Activated naive CD4-positive, alpha-beta T cell treated with anti-CD3 and anti-CD28 coated beads, Interleukin-2, amount 50 U/mL, for 72 hours (primary cell): ENCODE measurements around the gene OTULINL. TPM values are rescaled to one million over a fixed set of nuclear protein-coding genes. Genes with fewer than 3 reads are reported as not detected.

Source experiments
- ATAC-seq, 2 donors: fragments of 150-1000 bp; cut with Tn5 transposase; 2 replicates each; pipeline ENCODE4 v1.10.0; 2021; ENCODE audit warnings: mild to moderate bottlenecking in 2 of 2, moderate library complexity in 2 of 2
- DNase-seq, 2 donors: peaks; one replicate each; pipeline ENCODE4 v3.0.0; 2021 to 2022; ENCODE audit warnings: low spot score in 2 of 2
- H3K27ac Mint-ChIP-seq, 2 donors: one replicate each; pipeline ENCODE4 v1.8.0; 2022; ENCODE audit warnings: mild to moderate bottlenecking in 2 of 2, mixed read lengths in 2 of 2
- H3K36me3 Mint-ChIP-seq, 2 donors: one replicate each; pipeline ENCODE4 v1.8.0; 2022; ENCODE audit warnings: mixed read lengths in 2 of 2
- H3K9me3 Mint-ChIP-seq, 2 donors: one replicate each; pipeline ENCODE4 v1.8.0; 2022; ENCODE audit warnings: mixed read lengths in 2 of 2
- total RNA-seq, 2 donors: library from RNA; stranded (reverse); gene quantifications; one replicate each; pipeline ENCODE4 v1.2.3, GENCODE V29; 2022

The OTULINL gene
- total RNA-seq, 2 donors from 2014 or later = 10.3 to 16.5 TPM

DNA sequence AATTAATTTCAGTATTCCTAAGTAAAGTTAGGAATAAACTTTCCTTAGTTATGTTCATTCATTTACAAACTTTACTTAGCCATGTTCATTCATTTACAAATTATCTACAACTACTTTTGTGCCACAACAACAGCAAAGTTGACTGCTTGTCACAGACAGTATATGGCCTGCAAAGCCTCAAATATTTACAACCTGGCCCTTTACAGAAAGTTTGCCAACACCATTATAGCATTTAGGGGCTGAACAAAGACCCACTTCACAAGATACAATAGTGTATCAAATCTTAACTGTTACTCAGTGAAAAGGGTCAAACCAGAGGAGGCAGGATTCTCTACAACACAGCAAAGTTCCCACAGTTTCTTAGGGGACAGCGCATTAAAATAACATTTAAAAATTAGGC is 9.7 kb upstream of the OTULINL start:
- no peak overlapping the region for H3K27ac Mint-ChIP-seq
- H3K36me3 Mint-ChIP-seq = no peaks in the 10 kb centered on the region
- DNase-seq (no peak), ATAC-seq (no peak)
- peaks cover 0 to 9% of the 10 kb centered on the region in 2 donors for H3K9me3 Mint-ChIP-seq

GRCh38 chr5:14572385-14572784 is 9.2 kb upstream of the OTULINL start:
- ATAC-seq = no peak
- H3K36me3 Mint-ChIP-seq = no peaks in the 10 kb centered on the region
- peaks cover 0 to 5% of the 10 kb centered on the region in 2 donors for H3K9me3 Mint-ChIP-seq
- no peak overlapping the region for H3K27ac Mint-ChIP-seq
- DNase-seq = no peak

GRCh38 chr5:14572836-14573235 is 8.8 kb upstream of the OTULINL start:
- Mint-ChIP-seq H3K27ac (no peak overlapping the region), H3K36me3 (no peaks in the 10 kb centered on the region), H3K9me3 (peaks cover 0 to 5% of the 10 kb centered on the region in 2 donors)
- no peak for ATAC-seq
- DNase-seq = no peak

- Mint-ChIP-seq H3K27ac (no peak overlapping the region), H3K36me3 (no peaks in the 10 kb centered on the region), H3K9me3 (peaks cover 0 to 10% of the 10 kb centered on the region in 2 donors)
- no peak for DNase-seq
- no peak for ATAC-seq
Measured at GRCh38 chr5:14574096-14574495, 7.5 kb upstream of the OTULINL start.

DNA sequence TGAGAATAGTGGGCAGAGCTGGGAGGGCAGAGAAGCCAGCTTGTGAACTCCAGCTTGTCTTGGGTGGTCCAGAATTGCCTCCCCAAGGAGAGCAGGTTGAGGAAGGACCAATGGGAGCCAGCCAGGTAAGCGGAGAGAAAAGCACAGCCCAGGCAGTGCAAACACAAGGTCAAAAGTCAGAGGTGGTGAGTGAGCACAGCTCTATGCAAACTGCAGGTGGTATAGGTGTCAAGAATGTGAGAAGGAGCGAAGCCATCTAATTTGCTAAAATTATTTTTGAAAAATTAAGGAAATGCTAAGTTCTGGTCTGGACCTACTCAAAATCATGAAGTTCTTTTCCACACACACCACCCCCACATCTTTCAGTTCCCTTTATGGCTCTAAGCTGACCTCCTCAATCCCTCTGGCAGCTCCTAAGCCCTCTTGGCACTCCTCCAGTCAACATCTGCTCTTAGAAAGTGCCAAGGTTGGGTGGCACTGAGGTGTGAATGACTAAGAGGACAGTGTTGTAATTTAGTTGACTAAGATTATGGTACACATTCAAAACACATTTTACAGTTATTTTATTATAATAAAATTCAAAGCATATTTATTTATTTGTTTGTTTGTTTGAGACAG is 6.6 kb upstream of the OTULINL start:
- ATAC-seq (no peak), DNase-seq (no peak)
- Mint-ChIP-seq H3K36me3 (no peaks in the 10 kb centered on the region), H3K27ac (no peak overlapping the region), H3K9me3 (peaks cover 0 to 5% of the 10 kb centered on the region in 2 donors)

GRCh38 chr5:14576206-14576605 is 5.4 kb upstream of the OTULINL start:
- DNase-seq = no peak
- Mint-ChIP-seq H3K36me3 (peaks cover 0 to 6% of the 10 kb centered on the region in 2 donors), H3K9me3 (peaks cover 0 to 5% of the 10 kb centered on the region in 2 donors), H3K27ac (no peak overlapping the region)
- ATAC-seq = no peak

DNA sequence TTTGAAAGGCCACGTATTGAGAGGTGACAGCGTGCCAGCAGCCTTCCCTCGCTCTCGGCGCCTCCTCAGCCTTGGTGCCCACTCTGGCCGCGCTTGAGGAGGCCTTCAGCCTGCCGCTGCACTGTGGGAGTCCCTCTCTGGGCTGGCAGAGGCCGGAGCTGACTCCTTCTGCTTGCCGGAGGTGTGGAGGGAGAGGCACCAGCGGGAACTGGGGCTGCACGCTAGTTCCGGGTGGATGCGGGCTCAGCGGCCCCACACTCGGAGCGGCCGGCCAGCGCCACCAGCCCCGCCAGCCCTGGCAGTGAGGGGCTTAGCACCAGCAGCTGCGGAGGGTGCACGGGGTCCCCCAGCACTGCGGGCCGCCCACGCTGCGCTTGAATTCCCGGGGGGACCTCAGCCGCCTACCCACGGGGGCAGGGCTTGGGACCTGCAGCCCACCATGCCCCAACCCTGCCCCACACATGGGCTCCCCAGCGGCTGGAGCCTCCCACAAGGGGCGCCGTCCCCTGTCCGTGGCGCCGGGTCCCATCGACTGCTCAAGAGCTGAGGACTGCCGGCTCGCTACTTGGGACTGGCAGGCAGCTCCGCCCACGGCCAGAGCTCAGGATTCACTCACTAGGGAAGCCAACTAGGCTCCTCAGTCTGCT is 4.4 kb upstream of the OTULINL start:
- H3K36me3 Mint-ChIP-seq = peaks cover 0 to 6% of the 10 kb centered on the region in 2 donors
- no peak for ATAC-seq
- DNase-seq = no peak
- H3K9me3 Mint-ChIP-seq = peaks cover 0 to 5% of the 10 kb centered on the region in 2 donors
- no peak overlapping the region for H3K27ac Mint-ChIP-seq

DNA sequence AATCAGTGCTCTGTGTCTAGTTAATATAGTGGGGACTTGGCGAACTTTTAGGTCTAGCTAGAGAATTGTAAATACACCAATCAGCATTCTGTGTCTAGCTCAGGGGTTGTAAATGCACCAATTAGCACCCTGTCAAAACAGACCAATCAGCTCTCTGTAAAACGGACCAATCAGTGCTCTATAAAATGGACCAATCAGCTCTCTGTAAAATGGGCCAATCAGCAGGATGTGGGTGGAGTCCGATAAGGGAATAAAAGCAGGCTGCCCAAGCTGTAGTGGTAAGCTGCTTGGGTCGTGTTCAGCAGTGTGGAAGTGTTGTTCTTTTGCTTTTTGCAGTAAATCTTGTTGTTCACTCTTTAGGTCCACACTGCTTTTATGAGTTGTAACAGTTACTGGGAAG is 3.6 kb upstream of the OTULINL start:
- ATAC-seq (no peak), DNase-seq (no peak)
- H3K27ac Mint-ChIP-seq = no peak overlapping the region
- H3K9me3 Mint-ChIP-seq = peaks cover 0 to 5% of the 10 kb centered on the region in 2 donors
- H3K36me3 Mint-ChIP-seq = peaks cover 0 to 6% of the 10 kb centered on the region in 2 donors

GRCh38 chr5:14579246-14579645 is 2.3 kb upstream of the OTULINL start:
- DNase-seq (no peak), ATAC-seq (no peak)
- peaks cover 0 to 5% of the 10 kb centered on the region in 2 donors for H3K9me3 Mint-ChIP-seq
- peaks cover 0 to 6% of the 10 kb centered on the region in 2 donors for H3K36me3 Mint-ChIP-seq
- no peak overlapping the region for H3K27ac Mint-ChIP-seq

DNA sequence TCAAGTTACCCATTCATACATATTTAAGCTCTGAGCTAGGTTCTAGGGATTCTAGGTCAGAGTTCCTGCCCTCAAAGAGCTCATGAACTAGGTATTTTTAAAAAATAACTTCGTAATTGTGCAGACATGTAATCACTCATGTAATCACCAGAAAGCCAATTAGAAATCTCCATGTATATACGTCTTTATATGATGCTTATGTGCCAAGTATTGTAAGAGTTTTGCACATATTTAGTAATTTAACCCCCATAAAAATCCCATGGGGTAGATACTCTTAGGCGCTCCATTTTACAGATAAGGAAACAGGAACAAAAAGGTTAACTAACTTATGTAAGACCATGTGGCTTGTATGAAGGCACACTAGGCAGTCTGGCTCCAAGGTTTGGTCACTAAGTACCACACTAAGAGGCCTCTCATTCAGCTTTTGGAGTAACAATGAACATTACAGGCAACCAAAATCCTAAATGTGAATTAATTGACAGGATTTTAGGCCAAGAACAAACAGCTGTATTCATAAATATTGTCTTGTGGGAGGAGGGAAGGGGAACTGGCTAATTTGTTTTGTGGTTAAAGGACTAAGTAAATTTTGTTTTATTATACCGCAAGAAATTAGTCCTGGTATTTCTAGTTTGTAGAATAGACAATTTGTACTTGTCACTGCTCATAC is 1.7 kb upstream of the OTULINL start:
- Mint-ChIP-seq H3K9me3 (peaks cover 0 to 5% of the 10 kb centered on the region in 2 donors), H3K27ac (no peak overlapping the region), H3K36me3 (peaks cover 0 to 6% of the 10 kb centered on the region in 2 donors)
- DNase-seq = no peak
- no peak for ATAC-seq

GRCh38 chr5:14580398-14581034 is 1.1 kb upstream of the OTULINL start:
- ATAC-seq = no peak

DNA sequence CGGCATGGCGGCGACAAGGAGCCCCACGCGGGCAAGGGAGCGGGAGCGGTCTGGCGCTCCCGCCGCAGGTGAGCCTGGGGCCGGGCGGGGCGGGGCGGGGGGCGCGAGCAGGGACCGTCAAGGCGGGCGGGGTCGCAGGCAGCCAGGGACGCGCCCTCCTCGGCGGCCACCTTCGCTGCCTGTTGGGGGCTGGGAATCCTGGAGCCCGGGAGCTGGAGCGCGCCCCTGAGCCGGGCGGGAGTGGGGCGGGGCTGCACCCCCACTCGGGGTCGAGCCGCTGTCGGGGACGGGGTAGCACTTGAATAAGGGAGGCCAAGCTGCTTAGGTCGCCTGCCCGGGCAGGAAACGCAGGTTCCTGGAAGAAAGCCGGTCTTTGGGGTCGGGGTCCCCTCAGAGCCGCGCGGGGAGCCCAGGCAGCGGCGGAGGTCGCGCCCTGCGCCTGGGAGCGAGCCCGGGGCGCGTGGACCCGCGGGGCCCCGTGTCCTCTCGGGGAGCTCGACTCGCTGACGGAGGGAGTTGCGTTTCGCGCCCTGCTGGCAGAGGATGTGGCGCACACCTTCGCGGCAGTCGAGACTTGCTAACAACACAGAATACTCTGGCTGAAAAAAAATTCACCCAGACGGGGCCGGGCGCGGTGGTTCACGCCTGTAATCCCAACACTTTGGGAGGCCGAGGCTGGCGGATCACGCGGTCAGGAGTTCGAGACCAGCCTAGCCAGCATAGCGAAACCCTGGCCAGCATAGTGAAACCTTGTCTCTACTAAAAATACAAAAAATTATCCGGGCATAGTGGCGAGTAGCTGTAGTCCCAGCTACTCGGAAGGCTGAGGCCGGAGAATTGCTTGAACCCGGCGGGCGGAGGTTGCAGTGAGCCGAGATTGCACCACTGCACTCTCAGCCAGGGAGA is 552 bp downstream of the OTULINL start:
- H3K36me3 Mint-ChIP-seq = peaks cover 0 to 6% of the 10 kb centered on the region in 2 donors
- ATAC-seq (peak; percentile 79 to 81), DNase-seq (peak; percentile 77 to 79)
- peaks cover 0 to 5% of the 10 kb centered on the region in 2 donors for H3K9me3 Mint-ChIP-seq
- H3K27ac Mint-ChIP-seq = peak overlapping the region in 1 of 2 donors; percentile 48

More at GRCh38 chr5:14580398-14581034, 1.1 kb upstream of the OTULINL start:
- no peak overlapping the region for H3K27ac Mint-ChIP-seq
- peaks cover 0 to 5% of the 10 kb centered on the region in 2 donors for H3K9me3 Mint-ChIP-seq
- no peak for DNase-seq
- H3K36me3 Mint-ChIP-seq = peaks cover 0 to 6% of the 10 kb centered on the region in 2 donors

DNA sequence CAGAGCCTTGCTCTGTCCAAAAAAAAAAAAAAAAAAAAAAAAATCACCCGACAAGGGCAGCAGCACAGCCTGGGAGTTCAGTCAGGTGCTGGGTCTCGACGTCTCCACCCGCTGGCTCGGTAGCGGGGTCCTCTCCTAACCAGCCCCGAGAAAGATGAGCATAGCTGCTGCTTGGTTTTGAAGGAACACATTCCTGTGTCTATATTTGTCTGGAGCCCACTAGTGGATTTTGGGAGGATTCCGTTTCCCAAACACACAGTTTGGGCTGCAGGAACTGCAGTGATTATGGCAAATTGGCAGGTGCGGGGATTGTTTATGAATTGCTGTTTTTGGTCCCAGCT is 1.2 kb downstream of the OTULINL start:
- Mint-ChIP-seq H3K9me3 (peaks cover 0 to 5% of the 10 kb centered on the region in 2 donors), H3K36me3 (peaks cover 0 to 6% of the 10 kb centered on the region in 2 donors), H3K27ac (peak overlapping the region in 1 of 2 donors; percentile 48)
- DNase-seq (no peak), ATAC-seq (no peak)

GRCh38 chr5:14584848-14585247 is 3.3 kb downstream of the OTULINL start:
- H3K36me3 Mint-ChIP-seq = peaks cover 0 to 6% of the 10 kb centered on the region in 2 donors
- ATAC-seq = no peak
- H3K9me3 Mint-ChIP-seq = peaks cover 0 to 5% of the 10 kb centered on the region in 2 donors
- DNase-seq = no peak
- no peak overlapping the region for H3K27ac Mint-ChIP-seq

DNA sequence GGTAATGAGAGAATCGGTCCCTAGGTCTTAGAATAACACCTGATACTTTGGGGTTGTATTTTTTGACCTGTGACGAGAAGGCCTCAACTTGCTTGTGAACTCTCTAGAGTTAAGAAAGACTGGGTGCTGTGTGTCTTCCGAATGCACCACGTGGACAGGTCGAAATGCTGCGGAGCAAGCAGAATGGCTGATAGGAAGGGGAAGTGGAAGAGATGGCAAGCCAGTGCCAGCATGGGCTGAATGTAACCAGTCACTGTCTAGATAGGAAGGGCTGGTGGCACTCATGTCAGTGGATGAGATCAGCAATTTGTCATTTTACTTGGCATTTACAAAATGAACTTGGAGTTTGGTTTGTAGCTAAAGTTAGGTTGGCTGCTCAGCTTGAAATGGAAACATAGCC is 5.6 kb downstream of the OTULINL start:
- no peak for DNase-seq
- no peak for ATAC-seq
- Mint-ChIP-seq H3K9me3 (peaks cover 0 to 5% of the 10 kb centered on the region in 2 donors), H3K27ac (no peak overlapping the region), H3K36me3 (no peaks in the 10 kb centered on the region)

DNA sequence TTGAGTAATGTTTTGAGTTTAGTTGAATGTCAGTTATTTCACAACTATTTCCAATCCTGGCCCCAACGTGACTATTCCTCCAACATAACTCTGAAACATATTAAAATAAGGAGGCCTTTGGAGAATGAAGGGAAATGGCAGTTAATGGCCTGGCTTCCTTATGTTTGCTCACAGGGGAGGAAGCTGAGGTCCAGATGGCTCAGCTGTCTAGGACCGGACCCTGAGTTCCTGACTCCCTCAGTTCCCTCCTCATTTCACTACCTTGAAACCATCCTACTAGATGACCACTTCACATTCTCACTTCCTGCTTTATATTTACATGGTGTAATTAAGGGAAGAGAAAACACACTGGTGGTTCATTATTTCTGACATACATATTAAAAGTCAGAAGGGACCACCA is 6.6 kb downstream of the OTULINL start:
- Mint-ChIP-seq H3K9me3 (peaks cover 0 to 5% of the 10 kb centered on the region in 2 donors), H3K27ac (no peak overlapping the region), H3K36me3 (no peaks in the 10 kb centered on the region)
- ATAC-seq = no peak
- no peak for DNase-seq
